Measurements from ENCODE around the gene F2RL2. TPM values are rescaled to one million over a fixed set of nuclear protein-coding genes. Genes with fewer than 3 reads are reported as not detected.
A peak's percentile ranks its signal among the peaks of the same experiment; 100 is the strongest.

F2RL2 gene
- total and polyA plus RNA-seq, 2 donors (not counting 1 experiment from before 2014, with no cell fraction given): 82.6 to 91.6 TPM

- peaks cover 4% of the 10 kb centered on the region for H3K36me3 ChIP-seq (ENCODE audit: control insufficient read depth, insufficient read depth, low read length)
- no peak overlapping the region for H2AFZ ChIP-seq (ENCODE audit: low read length)
- TF ChIP-seq EZH2 (IDR thresholded peaks at IDR 0.05; ENCODE audit: low read length, missing control alignments) (no peak), CTCF (conservative IDR thresholded peaks at IDR 0.05 in 1 of 2, IDR thresholded peaks at IDR 0.05 in 1 of 2; ENCODE audit: low read depth in 1 of 2, low read length in 2 of 2) (no peak)
- peaks cover 7% of the 10 kb centered on the region for H3K4me1 ChIP-seq (ENCODE audit: control insufficient read depth, extremely low read depth, insufficient read depth, low read length)
- no peaks in the 10 kb centered on the region for H3K27me3 ChIP-seq (ENCODE audit: control insufficient read depth, insufficient read depth, low read length)
- H3K4me3 ChIP-seq (replicated peaks in 1 of 4; ENCODE audit: control extremely low read depth in 1 of 4, insufficient read depth in 1 of 4, low read depth in 3 of 4, low read length in 4 of 4): no peak overlapping the region
- H3K79me2 ChIP-seq (ENCODE audit: control insufficient read depth, insufficient read depth, low read length): no peaks in the 10 kb centered on the region
- DNase-seq (ENCODE audit: low read depth in 2 of 2): no peak
- no peak overlapping the region for H3K27ac ChIP-seq (ENCODE audit: insufficient read depth, low read length)
- no peaks in the 10 kb centered on the region for H3K9me3 ChIP-seq (ENCODE audit: control insufficient read depth, insufficient read depth, low read depth, low read length)
- no peak overlapping the region for H3K4me2 ChIP-seq (ENCODE audit: extremely low read depth, insufficient read depth, low read length)
- H4K20me1 ChIP-seq (ENCODE audit: control insufficient read depth, extremely low read depth, insufficient read depth, low read length): no peaks in the 10 kb centered on the region
- H3K9ac ChIP-seq (ENCODE audit: insufficient read depth, low read length): no peak overlapping the region
Measured at GRCh38 chr5:76612942-76613341, 10.3 kb downstream of the F2RL2 start.

- no peaks in the 10 kb centered on the region for H4K20me1 ChIP-seq (ENCODE audit: control insufficient read depth, extremely low read depth, insufficient read depth, low read length)
- H3K9me3 ChIP-seq (ENCODE audit: control insufficient read depth, insufficient read depth, low read depth, low read length): no peaks in the 10 kb centered on the region
- no peak overlapping the region for H3K9ac ChIP-seq (ENCODE audit: insufficient read depth, low read length)
- H3K79me2 ChIP-seq (ENCODE audit: control insufficient read depth, insufficient read depth, low read length): no peaks in the 10 kb centered on the region
- H3K27ac ChIP-seq (ENCODE audit: insufficient read depth, low read length): no peak overlapping the region
- no peak overlapping the region for H2AFZ ChIP-seq (ENCODE audit: low read length)
- no peak overlapping the region for H3K4me2 ChIP-seq (ENCODE audit: extremely low read depth, insufficient read depth, low read length)
- TF ChIP-seq CTCF (conservative IDR thresholded peaks at IDR 0.05 in 1 of 2, IDR thresholded peaks at IDR 0.05 in 1 of 2; ENCODE audit: low read depth in 1 of 2, low read length in 2 of 2) (no peak), EZH2 (IDR thresholded peaks at IDR 0.05; ENCODE audit: low read length, missing control alignments) (no peak)
- H3K4me1 ChIP-seq (ENCODE audit: control insufficient read depth, extremely low read depth, insufficient read depth, low read length): peaks cover 10% of the 10 kb centered on the region
- no peaks in the 10 kb centered on the region for H3K27me3 ChIP-seq (ENCODE audit: control insufficient read depth, insufficient read depth, low read length)
- no peaks in the 10 kb centered on the region for H3K36me3 ChIP-seq (ENCODE audit: control insufficient read depth, insufficient read depth, low read length)
- H3K4me3 ChIP-seq (replicated peaks in 1 of 4; ENCODE audit: control extremely low read depth in 1 of 4, insufficient read depth in 1 of 4, low read depth in 3 of 4, low read length in 4 of 4): no peak overlapping the region
- peak in 1 of 2 donors; percentile 36 for DNase-seq (ENCODE audit: low read depth in 2 of 2)
Measured at GRCh38 chr5:76610196-76610595, 13.0 kb downstream of the F2RL2 start.

- Histone ChIP-seq H3K27ac (ENCODE audit: insufficient read depth, low read length) (no peak overlapping the region), H4K20me1 (ENCODE audit: control insufficient read depth, extremely low read depth, insufficient read depth, low read length) (no peaks in the 10 kb centered on the region), H3K4me2 (ENCODE audit: extremely low read depth, insufficient read depth, low read length) (no peak overlapping the region), H3K79me2 (ENCODE audit: control insufficient read depth, insufficient read depth, low read length) (no peaks in the 10 kb centered on the region), H3K4me1 (ENCODE audit: control insufficient read depth, extremely low read depth, insufficient read depth, low read length) (peaks cover 10% of the 10 kb centered on the region), H3K9ac (ENCODE audit: insufficient read depth, low read length) (no peak overlapping the region), H3K36me3 (ENCODE audit: control insufficient read depth, insufficient read depth, low read length) (no peaks in the 10 kb centered on the region), H2AFZ (ENCODE audit: low read length) (no peak overlapping the region), H3K27me3 (ENCODE audit: control insufficient read depth, insufficient read depth, low read length) (no peaks in the 10 kb centered on the region), H3K4me3 (replicated peaks in 1 of 4; ENCODE audit: control extremely low read depth in 1 of 4, insufficient read depth in 1 of 4, low read depth in 3 of 4, low read length in 4 of 4) (no peak overlapping the region), H3K9me3 (ENCODE audit: control insufficient read depth, insufficient read depth, low read depth, low read length) (no peaks in the 10 kb centered on the region)
- no peak for TF ChIP-seq EZH2 (IDR thresholded peaks at IDR 0.05; ENCODE audit: low read length, missing control alignments)
- TF ChIP-seq CTCF (conservative IDR thresholded peaks at IDR 0.05 in 1 of 2, IDR thresholded peaks at IDR 0.05 in 1 of 2; ENCODE audit: low read depth in 1 of 2, low read length in 2 of 2): no peak
- peak; percentile 75 to 76 for DNase-seq (ENCODE audit: low read depth in 2 of 2)
Measured at GRCh38 chr5:76608833-76609232, 14.4 kb downstream of the F2RL2 start.

Data from fibroblast of lung (primary cell).